GM23338 (cell line): ENCODE measurements around the gene CNIH3.

Experiments used
- CREB1 ChIP-seq: fragments of 250-450 bp; sonication (Bioruptor Pico); IDR thresholded peaks from 2 replicates; pipeline ENCODE4 v1.5.0; 2020; ENCODE audit warnings: low read depth, mild to moderate bottlenecking, moderate library complexity
- CTCF ChIP-seq, 2 experiments: fragments of 200-600 bp in 1 of 2; sonication (generic) in 1 of 2; conservative IDR thresholded peaks; 2 replicates each; pipeline versions ENCODE4 v1.5.1 to v1.6.1; 2016 to 2017; ENCODE audit warnings: antibody characterized with exemption in 2 of 2, low read depth in 2 of 2, mild to moderate bottlenecking in 2 of 2, moderate library complexity in 1 of 2
- EZH2 ChIP-seq: fragments of 200-600 bp; sonication (generic); IDR thresholded peaks from one replicate; pipeline ENCODE4 v1.8.0; 2017; ENCODE audit warnings: antibody characterized with exemption, mild to moderate bottlenecking, low read depth; ENCODE audit not compliant: unreplicated experiment
- EZH2phosphoT487 ChIP-seq: fragments of 200-600 bp; sonication (generic); IDR thresholded peaks from one replicate; pipeline ENCODE4 v1.8.1; 2018; ENCODE audit warnings: antibody characterized with exemption; ENCODE audit not compliant: unreplicated experiment
- POLR2AphosphoS5 ChIP-seq: IDR thresholded peaks from 2 replicates; pipeline ENCODE4 v1.6.1; 2016; ENCODE audit warnings: antibody characterized with exemption, low read depth
- ZNF114 ChIP-seq: fragments of 250-450 bp; sonication (Bioruptor Pico); IDR thresholded peaks from 2 replicates; pipeline ENCODE4 v1.5.0; 2020; ENCODE audit warnings: mild to moderate bottlenecking, moderate library complexity
- TF ChIP-seq, protein P1 (sequence below): IDR thresholded peaks from one replicate; pipeline ENCODE4 v1.6.1; 2018; ENCODE audit warnings: antibody characterized with exemption; ENCODE audit not compliant: unreplicated experiment

DNA sequence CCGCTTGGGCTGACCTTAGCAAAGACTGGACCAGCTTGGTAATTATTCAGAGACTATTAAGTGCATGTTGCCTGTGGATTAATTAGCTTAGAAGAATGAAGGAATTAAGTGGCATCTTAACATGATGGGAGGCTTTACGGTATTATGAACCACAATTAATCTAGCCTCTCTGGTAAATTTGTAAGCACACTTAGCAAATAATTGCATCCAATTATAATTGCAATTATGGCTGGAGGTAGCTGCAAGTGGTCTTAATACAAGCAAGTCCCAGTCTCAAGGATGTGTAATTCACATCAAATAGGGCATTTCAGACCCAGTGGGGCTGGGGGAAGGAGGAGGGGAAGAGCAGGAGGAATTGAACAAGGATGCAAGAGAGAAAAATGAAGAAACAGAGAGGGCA, 151.6 kb downstream of the CNIH3 start:
- TF ChIP-seq EZH2 (no peak), CTCF (conservative IDR thresholded peaks at IDR 0.05; ENCODE audit: low read depth in 2 of 2) (no peak), EZH2phosphoT487 (no peak), CREB1 (CRISPR knock-in tag) (no peak), POLR2AphosphoS5 (no peak), ZNF114 (CRISPR knock-in tag) (no peak)
- TF ChIP-seq, protein P1, sequence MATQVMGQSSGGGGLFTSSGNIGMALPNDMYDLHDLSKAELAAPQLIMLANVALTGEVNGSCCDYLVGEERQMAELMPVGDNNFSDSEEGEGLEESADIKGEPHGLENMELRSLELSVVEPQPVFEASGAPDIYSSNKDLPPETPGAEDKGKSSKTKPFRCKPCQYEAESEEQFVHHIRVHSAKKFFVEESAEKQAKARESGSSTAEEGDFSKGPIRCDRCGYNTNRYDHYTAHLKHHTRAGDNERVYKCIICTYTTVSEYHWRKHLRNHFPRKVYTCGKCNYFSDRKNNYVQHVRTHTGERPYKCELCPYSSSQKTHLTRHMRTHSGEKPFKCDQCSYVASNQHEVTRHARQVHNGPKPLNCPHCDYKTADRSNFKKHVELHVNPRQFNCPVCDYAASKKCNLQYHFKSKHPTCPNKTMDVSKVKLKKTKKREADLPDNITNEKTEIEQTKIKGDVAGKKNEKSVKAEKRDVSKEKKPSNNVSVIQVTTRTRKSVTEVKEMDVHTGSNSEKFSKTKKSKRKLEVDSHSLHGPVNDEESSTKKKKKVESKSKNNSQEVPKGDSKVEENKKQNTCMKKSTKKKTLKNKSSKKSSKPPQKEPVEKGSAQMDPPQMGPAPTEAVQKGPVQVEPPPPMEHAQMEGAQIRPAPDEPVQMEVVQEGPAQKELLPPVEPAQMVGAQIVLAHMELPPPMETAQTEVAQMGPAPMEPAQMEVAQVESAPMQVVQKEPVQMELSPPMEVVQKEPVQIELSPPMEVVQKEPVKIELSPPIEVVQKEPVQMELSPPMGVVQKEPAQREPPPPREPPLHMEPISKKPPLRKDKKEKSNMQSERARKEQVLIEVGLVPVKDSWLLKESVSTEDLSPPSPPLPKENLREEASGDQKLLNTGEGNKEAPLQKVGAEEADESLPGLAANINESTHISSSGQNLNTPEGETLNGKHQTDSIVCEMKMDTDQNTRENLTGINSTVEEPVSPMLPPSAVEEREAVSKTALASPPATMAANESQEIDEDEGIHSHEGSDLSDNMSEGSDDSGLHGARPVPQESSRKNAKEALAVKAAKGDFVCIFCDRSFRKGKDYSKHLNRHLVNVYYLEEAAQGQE: no peak
